Measurements from ENCODE around the gene RIMBP3C. TPM values are rescaled to one million over a fixed set of nuclear protein-coding genes. Genes with fewer than 3 reads are reported as not detected.

RIMBP3C gene
- total and polyA plus RNA-seq, 2 of the 8 experiments (the other 6 are each of a cell fraction or from before 2014, with no cell fraction given), result 0.08 TPM; not detected in 1

- Histone ChIP-seq H2BK20ac (ENCODE audit: low read length) (no peak overlapping the region), H2BK12ac (ENCODE audit: low read depth, low read length) (no peak overlapping the region), H3K36me3 (ENCODE audit: control insufficient read depth in 2 of 4, insufficient read depth in 4 of 4, low read length in 3 of 4) (peaks cover 6 to 29% (median 19%) of the 10 kb centered on the region in 4 experiments), H2AK5ac (ENCODE audit: low read depth, low read length) (no peak overlapping the region), H3K14ac (ENCODE audit: insufficient read length) (no peak overlapping the region), H3K18ac (ENCODE audit: extremely low read depth, low read length) (no peak overlapping the region), H4K5ac (ENCODE audit: insufficient read length, low read depth, low read length) (no peak overlapping the region), H3K4me3 (ENCODE audit: extremely low read depth in 1 of 4, insufficient read depth in 2 of 4, low read depth in 3 of 4, low read length in 4 of 4) (no peak overlapping the region), H3K27me3 (replicated peaks in 1 of 4; ENCODE audit: control insufficient read depth in 3 of 4, extremely low read depth in 1 of 4, insufficient read depth in 3 of 4, low read length in 3 of 4) (no peaks in the 10 kb centered on the region), H3K27ac (ENCODE audit: low read depth, low read length) (no peak overlapping the region), H4K20me1 (replicated peaks in 1 of 2; ENCODE audit: control insufficient read depth in 1 of 2, insufficient read depth in 2 of 2, low read length in 2 of 2) (peaks cover 48 to 50% of the 10 kb centered on the region in 2 experiments), H3K9ac (replicated peaks in 1 of 4; ENCODE audit: extremely low read depth in 1 of 4, low read depth in 3 of 4, low read length in 3 of 4) (no peak overlapping the region; a peak in 1 of 7 replicates), H3K4me1 (replicated peaks in 1 of 4; ENCODE audit: control insufficient read depth in 3 of 4, insufficient read depth in 4 of 4, low read length in 3 of 4) (no peaks in the 10 kb centered on the region), H3K9me3 (ENCODE audit: insufficient read depth in 2 of 2, low read depth in 1 of 2, low read length in 1 of 2) (no peaks in the 10 kb centered on the region), H2BK5ac (ENCODE audit: low read depth, low read length) (no peak overlapping the region), H2BK15ac (ENCODE audit: low read length) (no peak overlapping the region), H3K4ac (replicated peaks; ENCODE audit: insufficient read length, low read depth, low read length) (no peak overlapping the region), H3K23ac (ENCODE audit: insufficient read length) (no peak overlapping the region), H3K79me1 (ENCODE audit: low read depth, low read length) (peaks cover 28% of the 10 kb centered on the region), H3K79me2 (ENCODE audit: control insufficient read depth in 1 of 2, insufficient read depth in 2 of 2, low read length in 2 of 2) (peaks cover 5 to 95% of the 10 kb centered on the region in 2 experiments), H4K8ac (ENCODE audit: extremely low read depth, insufficient read depth, low read length) (no peak overlapping the region), H4K91ac (replicated peaks; ENCODE audit: insufficient read length, low read length) (no peak overlapping the region), H2AFZ (ENCODE audit: low read length) (no peak overlapping the region), H3K56ac (replicated peaks; ENCODE audit: insufficient read length, low read depth, low read length) (no peak overlapping the region), H3K4me2 (ENCODE audit: insufficient read depth in 1 of 2, low read depth in 2 of 2, low read length in 2 of 2) (no peak overlapping the region), H3K23me2 (ENCODE audit: low read depth, low read length) (no peaks in the 10 kb centered on the region), H2BK120ac (replicated peaks; ENCODE audit: low read depth, low read length) (no peak overlapping the region)
- ChIA-PET POLR2A (ENCODE audit: partially characterized antibody) (no interaction called here), CTCF (ENCODE audit: partially characterized antibody) (interaction anchor here (0.8 to 5.1 kb wide), 10 partner anchors 8 to 52 kb away, joined by 3 to 29 read pairs (median 14); no protein-coding TSS in a partner anchor)
- FAIRE-seq, result no peak
- DNase-seq (ENCODE audit: low read depth in 1 of 2, low spot score in 2 of 2), result no peak
- WGBS, 2 experiments (ENCODE audit: extremely low coverage in 1 of 2, insufficient coverage in 1 of 2, insufficient read length in 1 of 2, insufficient replicate concordance in 2 of 2, low coverage in 1 of 2, low lambda C conversion rate in 2 of 2, missing lambda C conversion rate in 1 of 2), result 94% methylated on average over 5 of the region's 5 CpGs; no CpG with 5 or more reads in 1 of the 2 experiments
- TF ChIP-seq CHD2 (IDR thresholded peaks at IDR 0.05; ENCODE audit: low read length) (no peak), SUZ12 (IDR thresholded peaks at IDR 0.05; ENCODE audit: low read length) (no peak), EP300 (IDR thresholded peaks at IDR 0.05; ENCODE audit: borderline replicate concordance in 1 of 2, low read depth in 2 of 2, low read length in 2 of 2) (no peak), TAF7 (optimal IDR thresholded peaks at IDR 0.05; ENCODE audit: borderline replicate concordance, low read depth, low read length) (no peak), FOSL1 (IDR thresholded peaks at IDR 0.05; ENCODE audit: insufficient read depth, low read depth, low read length) (no peak), POU5F1 (IDR thresholded peaks at IDR 0.05; ENCODE audit: low read depth, low read length) (no peak), TBP (IDR thresholded peaks at IDR 0.05; ENCODE audit: low read depth, low read length) (no peak), MAX (IDR thresholded peaks at IDR 0.05) (no peak), SP1 (IDR thresholded peaks at IDR 0.05; ENCODE audit: low read depth, low read length) (no peak), EGR1 (IDR thresholded peaks at IDR 0.05; ENCODE audit: borderline replicate concordance, low read depth, low read length) (no peak), ZNF274 (IDR thresholded peaks at IDR 0.05; ENCODE audit: borderline replicate concordance, extremely low read depth, low read length) (no peak), RBBP5 (IDR thresholded peaks at IDR 0.05; ENCODE audit: borderline replicate concordance, low read depth, low read length) (no peak), NRF1 (IDR thresholded peaks at IDR 0.05; ENCODE audit: low read depth, low read length) (no peak), YY1 (IDR thresholded peaks at IDR 0.05; ENCODE audit: low read depth, low read length) (no peak)
Measured at GRCh38 chr22:21594865-21595452, 43.7 kb upstream of the RIMBP3C start.
